Activated naive CD8-positive, alpha-beta T cell treated with anti-CD3 and anti-CD28 coated beads for 36 hours (primary cell): ENCODE measurements around the gene DPEP2NB. TPM values are rescaled to one million over a fixed set of nuclear protein-coding genes. Genes with fewer than 3 reads are reported as not detected.
"Not testable (repeated sequence)": the region's sequence is repeated elsewhere in the genome, so short reads cannot be mapped to it uniquely, and the experiment has no call there.

Source experiments
- DNase-seq: peaks from one replicate; pipeline ENCODE4 v3.0.0; 2021
- H3K27ac Mint-ChIP-seq: one replicate; pipeline ENCODE4 v1.8.0; 2022; ENCODE audit warnings: mild to moderate bottlenecking, moderate library complexity, mixed read lengths
- H3K27me3 Mint-ChIP-seq: one replicate; pipeline ENCODE4 v1.8.0; 2022; ENCODE audit warnings: mild to moderate bottlenecking, mixed read lengths
- H3K36me3 Mint-ChIP-seq: one replicate; pipeline ENCODE4 v1.8.0; 2021; ENCODE audit warnings: mild to moderate bottlenecking, mixed read lengths
- H3K4me1 Mint-ChIP-seq: one replicate; pipeline ENCODE4 v1.8.0; 2021; ENCODE audit warnings: mixed read lengths
- H3K4me3 Mint-ChIP-seq: one replicate; pipeline ENCODE4 v1.8.0; 2022; ENCODE audit warnings: mild to moderate bottlenecking, moderate library complexity, mixed read lengths
- H3K9me3 Mint-ChIP-seq: one replicate; pipeline ENCODE4 v1.8.0; 2022; ENCODE audit warnings: mixed read lengths
- total RNA-seq, 2 experiments: library from RNA; stranded (reverse); gene quantifications; one replicate each; pipeline ENCODE4 v1.2.3, GENCODE V29; 2021

The DPEP2NB gene
- total RNA-seq, 2 experiments from 2014 or later = not detected

DNA sequence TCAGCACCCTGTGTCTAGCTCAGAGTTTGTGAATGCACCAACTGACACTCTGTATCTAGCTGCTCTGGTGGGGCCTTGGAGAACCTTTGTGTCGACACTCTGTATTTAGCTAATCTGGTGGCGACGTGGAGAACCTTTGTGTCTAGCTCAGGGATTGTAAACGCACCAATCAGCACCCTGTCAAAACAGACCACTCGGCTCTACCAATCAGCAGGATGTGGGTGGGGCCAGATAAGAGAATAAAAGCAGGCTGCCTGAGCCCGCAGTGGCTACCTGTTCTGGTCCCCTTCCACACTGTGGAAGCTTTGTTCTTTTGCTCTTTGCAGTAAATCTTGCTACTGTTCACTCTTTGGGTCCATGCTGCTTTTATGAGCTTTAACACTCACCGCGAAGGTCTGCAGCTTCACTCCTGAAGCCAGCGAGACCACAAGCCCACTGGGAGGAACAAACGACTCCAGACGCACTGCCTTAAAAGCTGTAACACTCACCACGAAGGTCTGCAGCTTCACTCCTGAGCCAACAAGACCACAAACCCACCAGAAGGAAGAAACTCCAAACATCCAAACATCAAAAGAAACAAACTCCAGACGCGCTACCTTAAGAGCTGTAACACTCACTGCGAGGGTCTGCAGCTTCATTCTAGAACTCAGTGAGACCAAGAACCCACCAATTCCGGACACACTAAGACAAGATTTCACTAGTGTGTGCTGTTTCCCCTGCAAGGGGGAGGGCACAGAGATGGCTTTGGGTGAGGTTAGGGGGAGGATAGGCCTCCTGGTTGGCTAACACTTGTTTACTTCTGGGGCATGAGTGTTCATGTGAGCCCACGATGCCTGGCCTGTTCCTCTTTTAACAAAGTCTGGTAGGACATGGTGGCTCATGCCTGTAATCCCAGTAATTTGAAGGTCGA is 16.7 kb downstream of the DPEP2NB start, which contains the start of gene DPEP2:
TSS of gene DPEP2 (minus strand) at position 706 of the 910 bp plus-strand sequence. CDS start 6,272 bp downstream, outside the sequence.
- not testable (repeated sequence) for H3K27me3 Mint-ChIP-seq, H3K9me3 Mint-ChIP-seq
- peak; percentile 61 for DNase-seq
- Mint-ChIP-seq H3K36me3 (peaks cover 12% of the 10 kb centered on the region), H3K4me3 (peak within 1 kb of the TSS; percentile 76), H3K27ac (peak within 1 kb of the TSS; percentile 88), H3K4me1 (peaks cover 42% of the 10 kb centered on the region)

DNA sequence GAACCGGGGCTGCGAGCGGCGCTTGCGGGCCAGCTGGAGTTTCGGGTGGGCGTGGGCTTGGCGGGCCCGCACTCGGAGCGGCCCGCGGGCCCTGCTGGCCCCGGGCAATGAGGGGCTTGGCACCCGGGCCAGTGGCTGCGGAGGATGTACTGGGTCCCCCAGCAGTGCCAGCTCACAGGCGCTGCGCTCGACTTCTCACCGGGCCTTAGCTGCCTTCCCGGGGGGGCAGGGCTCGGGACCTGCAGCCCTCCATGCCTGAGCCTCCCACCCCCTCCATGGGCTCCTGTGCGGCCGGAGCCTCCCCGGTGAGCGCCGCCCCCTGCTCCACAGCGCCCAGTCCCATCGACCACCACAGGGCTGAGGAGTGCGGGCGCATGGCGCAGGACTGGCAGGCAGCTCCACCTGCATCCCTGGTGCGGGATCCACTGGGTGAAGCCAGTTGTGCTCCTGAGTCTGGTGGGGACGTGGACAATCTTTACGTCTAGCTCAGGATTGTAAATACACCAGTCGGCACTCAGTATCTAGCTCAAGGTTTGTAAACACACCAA is 17.4 kb downstream of the DPEP2NB start:
- Mint-ChIP-seq H3K27ac (peak overlapping the region; percentile 88), H3K4me1 (peaks cover 48% of the 10 kb centered on the region), H3K36me3 (peaks cover 12% of the 10 kb centered on the region)
- H3K27me3 Mint-ChIP-seq, DNase-seq, H3K4me3 Mint-ChIP-seq, H3K9me3 Mint-ChIP-seq: not testable (repeated sequence)

DNA sequence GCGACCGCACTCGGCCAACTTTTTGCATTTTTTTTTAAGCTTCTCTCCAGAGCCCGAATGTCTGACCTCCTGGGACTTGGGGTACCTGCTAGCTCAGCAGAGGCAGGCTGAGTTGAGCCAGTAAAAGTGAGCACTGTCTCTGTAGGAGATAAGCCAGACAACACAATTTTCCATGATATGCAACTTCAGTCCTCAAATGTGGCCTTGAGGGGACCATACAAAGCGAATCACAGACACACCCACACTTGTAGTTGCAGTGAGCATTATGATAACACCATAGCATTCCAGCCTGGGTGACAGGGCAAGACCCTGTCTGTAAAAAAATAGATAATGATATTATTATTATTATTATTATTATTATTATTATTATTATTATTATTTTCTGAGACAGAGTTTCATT is 19.0 kb downstream of the DPEP2NB start:
- peak overlapping the region; percentile 42 for H3K27ac Mint-ChIP-seq
- H3K36me3 Mint-ChIP-seq = peaks cover 12% of the 10 kb centered on the region
- no peaks in the 10 kb centered on the region for H3K27me3 Mint-ChIP-seq
- H3K4me1 Mint-ChIP-seq = peaks cover 53% of the 10 kb centered on the region
- H3K9me3 Mint-ChIP-seq = peaks cover 1% of the 10 kb centered on the region
- DNase-seq = no peak
- no peak overlapping the region for H3K4me3 Mint-ChIP-seq

DNA sequence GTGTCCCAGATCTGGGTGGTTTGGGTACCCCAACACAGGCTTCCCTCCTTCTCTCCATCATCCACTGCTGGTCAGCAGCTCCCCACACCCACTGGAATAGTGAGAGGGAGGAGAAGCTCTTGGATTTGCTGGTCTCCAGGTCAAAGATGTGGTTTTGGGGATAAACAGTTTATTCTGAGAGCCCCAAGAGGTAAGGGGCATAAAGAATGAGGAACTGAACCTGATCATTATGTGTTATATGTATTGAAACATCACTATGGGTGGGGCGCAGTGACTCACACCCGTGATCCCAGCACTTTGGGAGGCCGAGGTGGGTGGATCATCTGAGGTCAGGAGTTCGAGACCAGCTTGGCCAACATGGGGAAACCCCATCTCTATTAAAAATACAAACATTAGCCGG is 20.3 kb downstream of the DPEP2NB start:
- peaks cover 12% of the 10 kb centered on the region for H3K36me3 Mint-ChIP-seq
- peak overlapping the region; percentile 84 for H3K27ac Mint-ChIP-seq
- H3K4me3 Mint-ChIP-seq = no peak overlapping the region
- H3K4me1 Mint-ChIP-seq = peaks cover 52% of the 10 kb centered on the region
- no peaks in the 10 kb centered on the region for H3K27me3 Mint-ChIP-seq
- DNase-seq = peak; percentile 55
- H3K9me3 Mint-ChIP-seq = peaks cover 1% of the 10 kb centered on the region

DNA sequence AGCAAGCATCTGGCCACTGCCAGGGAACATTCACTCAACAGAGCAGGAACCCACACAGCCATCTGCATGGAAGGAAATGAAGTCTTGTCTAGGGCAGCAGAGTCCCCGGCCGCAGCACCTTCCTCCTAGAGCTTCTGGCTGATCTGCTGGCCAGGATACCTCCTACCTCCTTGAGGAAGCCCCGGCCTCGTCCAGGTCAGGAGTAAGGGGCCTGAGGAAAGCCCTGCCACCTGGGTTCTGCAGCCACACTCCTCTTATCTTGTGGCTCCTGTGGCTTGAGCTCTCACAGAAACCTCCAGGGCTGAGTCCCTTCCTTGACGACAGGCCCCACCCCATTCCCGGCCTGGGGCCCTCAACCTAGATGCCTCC is 21.7 kb downstream of the DPEP2NB start:
- H3K9me3 Mint-ChIP-seq, DNase-seq, H3K27me3 Mint-ChIP-seq: not testable (repeated sequence)
- H3K36me3 Mint-ChIP-seq = peaks cover 12% of the 10 kb centered on the region
- peak overlapping the region; percentile 98 for H3K27ac Mint-ChIP-seq
- H3K4me1 Mint-ChIP-seq = peaks cover 38% of the 10 kb centered on the region
- peak overlapping the region; percentile 78 for H3K4me3 Mint-ChIP-seq

DNA sequence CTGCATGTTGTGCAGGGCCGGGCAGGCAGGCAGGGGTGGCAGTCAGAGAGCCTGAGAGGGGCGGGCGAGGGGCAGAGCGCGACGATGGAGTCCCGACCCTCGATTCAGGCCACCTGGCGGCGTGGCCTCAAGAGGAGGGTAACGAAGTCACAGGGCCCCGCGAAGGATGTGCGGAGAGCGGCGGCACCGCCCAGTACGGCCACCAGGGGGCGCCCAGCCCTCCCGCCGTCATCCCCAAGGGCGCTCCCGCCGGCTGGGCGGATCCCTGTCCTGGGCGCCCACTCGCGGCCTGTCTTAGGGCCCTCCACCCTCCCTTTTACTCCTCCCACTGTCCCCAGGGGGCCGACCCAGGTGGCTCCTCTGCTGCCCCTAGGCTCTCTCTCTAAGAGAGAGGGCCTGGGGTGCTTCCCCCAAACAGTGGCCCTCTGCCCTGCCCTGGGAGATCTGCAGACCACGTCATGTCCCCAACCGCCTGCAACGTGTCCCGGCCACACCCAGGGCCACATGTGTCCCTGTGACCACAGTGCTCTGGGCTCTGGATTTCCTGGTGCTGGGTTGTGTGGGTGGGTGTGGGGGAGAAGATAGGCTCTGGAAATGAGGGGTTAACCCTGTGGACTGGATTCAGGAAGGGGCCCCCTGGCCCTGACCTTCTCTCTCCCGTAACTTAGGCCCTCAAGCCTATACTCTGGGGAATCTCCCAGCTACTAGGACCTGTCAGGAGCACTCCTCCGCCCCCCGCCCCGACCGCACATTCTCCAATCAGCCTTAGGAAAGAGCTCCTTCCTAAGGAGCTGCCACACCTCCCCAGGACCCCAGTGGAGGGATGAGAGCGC is 22.3 kb downstream of the DPEP2NB start:
- Mint-ChIP-seq H3K4me3 (peak overlapping the region; percentile 78), H3K27me3 (no peaks in the 10 kb centered on the region), H3K27ac (peak overlapping the region; percentile 98)

DNA sequence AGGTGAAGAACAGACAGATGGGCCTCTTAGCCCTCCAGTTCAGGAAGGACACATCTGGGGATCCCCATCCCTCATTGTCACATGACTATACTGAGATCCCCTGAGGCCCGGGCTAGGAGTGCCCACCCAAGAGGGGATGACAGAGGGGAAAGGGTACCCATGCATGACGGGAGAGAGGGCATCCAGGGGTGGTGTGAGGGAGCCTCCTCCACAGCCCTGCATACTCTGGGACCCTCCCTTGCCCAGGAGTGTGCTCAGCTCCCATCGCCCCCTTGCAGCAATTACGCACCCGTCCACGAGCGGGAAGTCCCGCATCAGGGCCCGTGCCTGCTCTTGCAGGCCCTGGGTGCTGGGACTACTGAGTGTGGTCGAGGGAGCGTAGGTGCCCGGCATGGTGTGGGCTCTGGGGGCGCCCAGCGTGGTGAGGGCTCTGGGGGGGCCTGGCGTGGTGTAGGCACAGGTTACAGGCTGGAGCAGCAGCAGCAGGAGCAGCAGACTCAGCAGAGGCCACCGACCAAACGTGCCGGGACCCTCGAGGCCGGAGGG is 23.0 kb downstream of the DPEP2NB start:
- no peak for DNase-seq
- Mint-ChIP-seq H3K36me3 (peaks cover 7% of the 10 kb centered on the region), H3K27me3 (no peaks in the 10 kb centered on the region), H3K4me1 (peaks cover 30% of the 10 kb centered on the region), H3K4me3 (peak overlapping the region; percentile 4), H3K27ac (peak overlapping the region; percentile 73), H3K9me3 (no peaks in the 10 kb centered on the region)

More for the DNA sequence above, 22.3 kb downstream of the DPEP2NB start:
- H3K9me3 Mint-ChIP-seq = no peaks in the 10 kb centered on the region
- H3K4me1 Mint-ChIP-seq = peaks cover 32% of the 10 kb centered on the region
- peaks cover 9% of the 10 kb centered on the region for H3K36me3 Mint-ChIP-seq
- peak; percentile 90 for DNase-seq

DNA sequence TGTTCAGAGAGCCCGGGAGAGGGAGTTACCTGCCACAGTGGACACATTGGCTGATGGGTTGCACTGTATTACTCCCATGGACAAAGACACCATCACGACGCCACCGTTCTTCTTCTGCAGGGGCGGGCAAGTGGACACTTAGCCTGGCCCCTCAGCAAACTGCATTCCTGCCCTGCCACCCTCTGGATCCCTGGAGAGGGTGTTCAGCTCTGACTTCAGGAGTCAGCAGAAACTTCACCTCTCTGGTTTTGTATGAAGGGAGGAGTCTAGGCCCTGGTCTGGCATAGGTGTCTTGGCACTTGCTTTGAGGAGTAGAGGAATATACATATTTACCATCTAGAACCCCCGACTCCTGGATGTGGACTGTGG is 25.7 kb downstream of the DPEP2NB start:
- H3K27me3 Mint-ChIP-seq = no peaks in the 10 kb centered on the region
- H3K9me3 Mint-ChIP-seq = no peaks in the 10 kb centered on the region
- H3K4me1 Mint-ChIP-seq = peaks cover 16% of the 10 kb centered on the region
- H3K36me3 Mint-ChIP-seq = no peaks in the 10 kb centered on the region
- DNase-seq = no peak
- no peak overlapping the region for H3K27ac Mint-ChIP-seq
- no peak overlapping the region for H3K4me3 Mint-ChIP-seq

DNA sequence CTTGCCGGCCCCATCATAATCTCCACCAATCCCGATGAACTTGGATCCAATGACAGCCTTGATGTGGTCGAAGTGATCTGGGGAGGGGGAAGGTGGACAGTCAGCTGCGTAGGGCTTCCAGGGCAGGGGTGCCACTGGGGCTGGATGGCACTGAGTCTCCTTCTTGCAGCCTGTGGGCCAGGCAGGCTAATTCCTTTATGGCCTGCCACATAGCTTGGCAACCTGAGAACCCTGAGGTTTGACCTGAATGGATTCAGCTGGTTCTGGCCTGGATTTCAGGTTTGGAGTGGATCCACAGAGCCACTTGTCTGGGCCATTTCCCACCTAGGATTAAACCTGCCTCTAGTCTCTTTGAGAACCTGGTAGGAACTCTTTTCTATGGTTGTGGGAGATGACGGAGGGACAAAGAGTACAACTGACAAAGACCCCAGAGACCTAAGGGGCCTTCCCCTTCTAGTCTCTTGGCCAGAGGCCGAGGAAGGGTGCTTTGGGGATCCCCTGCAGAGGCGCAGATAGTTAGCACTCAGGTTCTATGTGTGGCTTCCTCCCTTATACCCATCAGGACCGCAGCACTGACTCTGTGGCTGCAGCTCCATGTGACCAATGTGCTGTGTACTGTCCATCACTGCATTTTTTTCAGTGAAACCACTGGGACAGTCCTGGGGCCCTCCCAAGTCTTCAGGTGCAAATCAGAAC is 26.2 kb downstream of the DPEP2NB start:
- no peaks in the 10 kb centered on the region for H3K36me3 Mint-ChIP-seq
- H3K4me3 Mint-ChIP-seq = no peak overlapping the region
- H3K4me1 Mint-ChIP-seq = peaks cover 17% of the 10 kb centered on the region
- no peak overlapping the region for H3K27ac Mint-ChIP-seq
- no peaks in the 10 kb centered on the region for H3K9me3 Mint-ChIP-seq
- no peak for DNase-seq
- H3K27me3 Mint-ChIP-seq = no peaks in the 10 kb centered on the region

DNA sequence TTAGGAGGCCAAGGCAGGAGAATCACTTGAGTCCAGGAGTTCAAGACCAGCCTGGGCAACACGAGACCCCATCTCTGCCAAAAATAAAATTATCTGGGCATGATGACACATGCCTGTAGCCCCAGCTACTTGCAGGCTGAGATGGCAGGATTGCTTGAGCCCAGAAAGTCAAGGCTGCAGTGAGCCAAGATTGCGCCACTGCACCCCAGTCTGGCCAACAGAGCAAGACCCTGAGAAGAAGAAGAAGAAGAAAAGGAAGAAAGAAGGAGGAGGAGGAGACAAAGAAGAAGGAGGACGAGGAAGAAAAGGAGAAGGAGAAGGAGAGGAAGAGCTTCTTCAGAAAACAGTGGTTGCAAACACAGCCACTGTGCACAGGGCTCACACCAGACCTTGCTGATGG is 27.0 kb downstream of the DPEP2NB start:
- H3K27ac Mint-ChIP-seq = no peak overlapping the region
- H3K9me3 Mint-ChIP-seq = no peaks in the 10 kb centered on the region
- H3K27me3 Mint-ChIP-seq = no peaks in the 10 kb centered on the region
- H3K4me3 Mint-ChIP-seq = no peak overlapping the region
- H3K4me1 Mint-ChIP-seq = peaks cover 22% of the 10 kb centered on the region
- DNase-seq = no peak
- H3K36me3 Mint-ChIP-seq = no peaks in the 10 kb centered on the region

DNA sequence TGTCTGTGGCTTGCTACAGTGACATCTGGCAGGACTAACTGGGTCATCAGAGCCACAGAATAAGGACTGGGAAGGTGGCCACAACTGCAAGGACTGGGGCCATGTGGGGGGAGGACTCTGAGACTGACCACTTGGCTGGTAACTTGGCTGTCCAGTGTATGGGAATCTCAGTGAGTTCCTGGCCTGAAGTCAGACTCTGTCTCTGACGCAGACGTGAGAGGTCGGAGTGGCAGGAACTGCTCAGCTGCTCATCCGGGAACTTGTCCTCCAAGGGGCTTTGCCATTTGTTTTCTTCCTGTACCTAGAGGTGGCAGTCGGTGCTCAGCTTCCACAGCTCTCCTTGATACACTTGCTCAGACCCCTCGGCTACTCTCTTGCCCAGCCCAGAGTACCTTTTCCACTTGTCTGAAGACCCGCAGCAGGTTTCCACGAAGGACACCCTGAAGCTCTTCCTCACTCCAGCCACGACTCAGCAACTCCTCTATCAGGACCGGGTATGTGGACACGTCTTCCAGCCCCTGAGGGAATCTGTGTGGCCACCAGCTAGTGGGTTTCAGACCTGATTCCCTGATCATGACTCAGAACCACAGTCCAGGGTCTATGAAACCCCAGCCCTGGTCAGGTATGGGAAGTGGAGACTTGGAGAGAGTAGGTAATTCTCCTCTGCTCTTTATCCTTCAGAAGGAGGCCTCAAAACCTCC is 28.1 kb downstream of the DPEP2NB start:
- Mint-ChIP-seq H3K9me3 (no peaks in the 10 kb centered on the region), H3K4me1 (peaks cover 22% of the 10 kb centered on the region), H3K4me3 (no peak overlapping the region), H3K27ac (no peak overlapping the region), H3K27me3 (no peaks in the 10 kb centered on the region), H3K36me3 (no peaks in the 10 kb centered on the region)
- DNase-seq = no peak

DNA sequence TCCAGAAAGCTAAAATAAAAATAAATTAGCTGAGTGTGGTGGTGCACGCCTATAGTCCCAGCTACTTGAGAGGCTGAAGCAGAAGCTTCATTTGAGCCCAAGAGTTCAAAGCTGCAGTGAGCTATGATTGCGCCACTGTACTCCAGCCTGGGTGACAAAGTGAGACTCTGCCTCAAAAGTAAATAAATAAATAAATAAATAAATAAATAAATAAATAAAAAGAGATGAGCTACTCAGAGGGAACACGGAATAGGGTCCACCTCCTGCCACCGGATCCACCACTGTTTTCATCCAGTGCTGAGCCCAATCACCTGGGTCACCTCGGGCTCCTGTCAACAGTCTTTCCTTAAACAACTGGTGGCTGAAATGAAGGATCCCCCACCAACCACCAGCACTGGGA is 28.8 kb downstream of the DPEP2NB start:
- Mint-ChIP-seq H3K4me1 (peaks cover 18% of the 10 kb centered on the region), H3K4me3 (no peak overlapping the region), H3K27ac (no peak overlapping the region), H3K9me3 (no peaks in the 10 kb centered on the region), H3K27me3 (no peaks in the 10 kb centered on the region), H3K36me3 (no peaks in the 10 kb centered on the region)
- no peak for DNase-seq

DNA sequence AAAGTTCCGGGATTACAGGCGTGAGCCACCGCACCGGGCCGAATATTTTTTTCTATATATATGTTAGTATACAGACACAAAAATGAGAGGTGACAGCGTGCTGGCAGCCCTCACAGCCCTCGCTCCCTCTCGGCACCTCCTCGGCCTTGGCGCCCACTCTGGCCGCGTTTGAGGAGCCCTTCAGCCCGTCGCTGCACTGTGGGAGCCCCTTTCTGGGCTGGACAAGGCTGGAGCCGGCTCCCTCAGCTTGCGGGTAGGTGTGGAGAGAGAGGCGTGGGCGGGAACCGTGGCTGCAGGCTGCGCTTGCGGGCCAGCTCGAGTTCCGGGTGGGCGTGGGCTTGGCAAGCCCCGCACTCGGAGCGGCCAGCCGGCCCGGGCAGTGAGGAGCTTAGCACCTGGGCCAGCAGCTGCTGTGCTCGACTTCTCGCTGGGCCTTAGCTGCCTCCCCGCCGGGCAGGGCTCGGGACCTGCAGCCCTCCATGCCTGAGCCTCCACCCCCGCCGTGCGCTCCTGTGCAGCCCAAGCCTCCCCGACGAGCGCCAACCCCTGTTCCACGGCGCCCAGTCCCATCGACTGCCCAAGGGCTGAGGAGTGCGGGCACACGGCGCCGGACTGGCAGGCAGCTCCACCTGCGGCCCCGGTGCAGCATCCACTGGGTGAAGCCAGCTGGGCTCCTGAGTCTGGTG is 33.6 kb downstream of the DPEP2NB start:
- Mint-ChIP-seq H3K27ac (no peak overlapping the region), H3K36me3 (no peaks in the 10 kb centered on the region), H3K27me3 (peaks cover 3% of the 10 kb centered on the region), H3K9me3 (no peaks in the 10 kb centered on the region), H3K4me3 (no peak overlapping the region), H3K4me1 (peaks cover 19% of the 10 kb centered on the region)
- no peak for DNase-seq
